ENCODE measurements around the gene TRIM66. TPM values are rescaled to one million over a fixed set of nuclear protein-coding genes. Genes with fewer than 3 reads are reported as not detected.

The TRIM66 gene
- total and polyA plus RNA-seq, 2 donors (not counting 3 experiments of a cell fraction or from before 2014, with no cell fraction given): 5.5 to 11.7 TPM

DNA sequence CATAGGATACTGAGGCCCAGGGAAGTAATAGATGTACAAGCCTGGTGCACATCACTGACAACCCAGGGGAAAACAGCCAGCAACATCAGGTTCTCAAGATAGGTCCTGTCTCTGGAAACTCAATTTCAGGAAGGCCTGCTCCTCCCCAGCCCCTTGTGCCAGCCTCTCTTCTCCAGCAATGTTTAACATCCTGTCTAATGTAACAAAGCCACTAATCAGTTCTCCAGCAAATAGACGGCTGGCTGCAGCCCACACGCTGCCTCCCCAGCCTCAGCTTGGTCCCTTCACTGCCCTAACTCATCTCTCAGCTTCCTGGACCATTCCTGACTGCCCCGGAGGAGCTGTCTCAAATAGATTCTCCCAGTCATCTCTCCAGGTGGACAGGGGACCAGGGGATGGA is 37.9 kb upstream of the TRIM66 start:
- Histone ChIP-seq H2AFZ (ENCODE audit: low read depth, low read length) (peak overlapping the region; percentile 56), H3K4me1 (ENCODE audit: control insufficient read depth, extremely low read depth, insufficient read depth, low read length) (peaks cover 45% of the 10 kb centered on the region), H3K79me2 (ENCODE audit: control insufficient read depth, insufficient read depth, low read length) (no peaks in the 10 kb centered on the region), H3K4me3 (replicated peaks in 1 of 3; ENCODE audit: insufficient read depth in 1 of 3, low read depth in 1 of 3, low read length in 3 of 3) (no peak overlapping the region), H3K4me2 (ENCODE audit: insufficient read depth, low read length) (no peak overlapping the region), H4K20me1 (replicated peaks; ENCODE audit: control insufficient read depth, extremely low read depth, insufficient read depth, low read length) (no peaks in the 10 kb centered on the region), H3K9me1 (replicated peaks; ENCODE audit: control insufficient read depth, extremely low read depth, insufficient read depth, low read length) (no peaks in the 10 kb centered on the region), H3K27ac (ENCODE audit: insufficient read depth, low read depth, low read length) (no peak overlapping the region), H3K9ac (replicated peaks; ENCODE audit: extremely low read depth, insufficient read depth, low read length) (no peak overlapping the region), H3K27me3 (ENCODE audit: control insufficient read depth in 2 of 2, insufficient read depth in 2 of 2, low read length in 2 of 2) (no peaks in the 10 kb centered on the region), H3K36me3 (ENCODE audit: control insufficient read depth in 2 of 2, extremely low read depth in 1 of 2, insufficient read depth in 2 of 2, low read length in 2 of 2) (no peaks in the 10 kb centered on the region), H3K9me3 (replicated peaks; ENCODE audit: control insufficient read depth, insufficient read depth, low read length) (no peaks in the 10 kb centered on the region)
- BruUV-seq (replicated peaks): no TSS peak
- ChIA-PET CTCF (interaction anchor here (0.9 to 1.0 kb wide), 2 partner anchors 10 to 38 kb away, joined by 3 read pairs; no protein-coding TSS in a partner anchor), POLR2A (no interaction called here)
- FAIRE-seq (no peak), DNase-seq (ENCODE audit: low read depth, low spot score) (no peak)
- TF ChIP-seq MYC (IDR thresholded peaks at IDR 0.05; ENCODE audit: low read depth, low read length) (no peak), EZH2 (IDR thresholded peaks at IDR 0.05; ENCODE audit: borderline replicate concordance, low read depth, low read length, severe bottlenecking) (no peak), FOS (IDR thresholded peaks at IDR 0.05; ENCODE audit: borderline replicate concordance, insufficient read depth, low read length) (no peak), MAX (IDR thresholded peaks at IDR 0.05; ENCODE audit: insufficient read depth, insufficient read length) (no peak), JUN (IDR thresholded peaks at IDR 0.05; ENCODE audit: borderline replicate concordance, insufficient read depth, insufficient read length, low read depth) (no peak), POLR2AphosphoS5 (IDR thresholded peaks at IDR 0.05; ENCODE audit: insufficient read depth, low read depth, low read length) (no peak), GATA2 (IDR thresholded peaks at IDR 0.05; ENCODE audit: insufficient read depth, insufficient read length, low read depth, low read length) (no peak), POLR2A (IDR thresholded peaks at IDR 0.05; ENCODE audit: low read depth, low read length) (no peak)
- TF ChIP-seq, protein P1, sequence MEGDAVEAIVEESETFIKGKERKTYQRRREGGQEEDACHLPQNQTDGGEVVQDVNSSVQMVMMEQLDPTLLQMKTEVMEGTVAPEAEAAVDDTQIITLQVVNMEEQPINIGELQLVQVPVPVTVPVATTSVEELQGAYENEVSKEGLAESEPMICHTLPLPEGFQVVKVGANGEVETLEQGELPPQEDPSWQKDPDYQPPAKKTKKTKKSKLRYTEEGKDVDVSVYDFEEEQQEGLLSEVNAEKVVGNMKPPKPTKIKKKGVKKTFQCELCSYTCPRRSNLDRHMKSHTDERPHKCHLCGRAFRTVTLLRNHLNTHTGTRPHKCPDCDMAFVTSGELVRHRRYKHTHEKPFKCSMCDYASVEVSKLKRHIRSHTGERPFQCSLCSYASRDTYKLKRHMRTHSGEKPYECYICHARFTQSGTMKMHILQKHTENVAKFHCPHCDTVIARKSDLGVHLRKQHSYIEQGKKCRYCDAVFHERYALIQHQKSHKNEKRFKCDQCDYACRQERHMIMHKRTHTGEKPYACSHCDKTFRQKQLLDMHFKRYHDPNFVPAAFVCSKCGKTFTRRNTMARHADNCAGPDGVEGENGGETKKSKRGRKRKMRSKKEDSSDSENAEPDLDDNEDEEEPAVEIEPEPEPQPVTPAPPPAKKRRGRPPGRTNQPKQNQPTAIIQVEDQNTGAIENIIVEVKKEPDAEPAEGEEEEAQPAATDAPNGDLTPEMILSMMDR (IDR thresholded peaks at IDR 0.05; ENCODE audit: extremely low read depth in 1 of 2, insufficient read depth in 1 of 2, low read depth in 1 of 2, low read length in 2 of 2): no peak
- dilution Hi-C loops (cut with MboI; ENCODE audit: extremely low pct_ligation_motif_present, low sequenced_read_pairs): no loop called here
- intact Hi-C loops (cut with micrococcal nuclease): no loop called here

All from endothelial cell of umbilical vein (primary cell).